ENCODE results near the gene RPTOR.

- TF ChIP-seq CTCF (IDR thresholded peaks at IDR 0.05), result no peak
- TF ChIP-seq POLR2AphosphoS5 (IDR thresholded peaks at IDR 0.05), result no peak
- TF ChIP-seq POLR2A (IDR thresholded peaks at IDR 0.05), result no peak
Observed at GRCh38 chr17:80842456-80843013, 297.9 kb downstream of the RPTOR start.

Data from upper lobe of left lung (tissue), 4 donors.